Activated CD8-positive, alpha-beta memory T cell treated with anti-CD3 and anti-CD28 coated beads, Interleukin-2, amount 50 U/mL, for 4 hours (primary cell): ENCODE measurements around the gene RPS16.
"Not testable (repeated sequence)": the region's sequence is repeated elsewhere in the genome, so short reads cannot be mapped to it uniquely, and the experiment has no call there.

Experiments used
- DNase-seq: peaks from one replicate; pipeline ENCODE4 v3.0.0-alpha.2; 2020

RPS16 gene

DNA sequence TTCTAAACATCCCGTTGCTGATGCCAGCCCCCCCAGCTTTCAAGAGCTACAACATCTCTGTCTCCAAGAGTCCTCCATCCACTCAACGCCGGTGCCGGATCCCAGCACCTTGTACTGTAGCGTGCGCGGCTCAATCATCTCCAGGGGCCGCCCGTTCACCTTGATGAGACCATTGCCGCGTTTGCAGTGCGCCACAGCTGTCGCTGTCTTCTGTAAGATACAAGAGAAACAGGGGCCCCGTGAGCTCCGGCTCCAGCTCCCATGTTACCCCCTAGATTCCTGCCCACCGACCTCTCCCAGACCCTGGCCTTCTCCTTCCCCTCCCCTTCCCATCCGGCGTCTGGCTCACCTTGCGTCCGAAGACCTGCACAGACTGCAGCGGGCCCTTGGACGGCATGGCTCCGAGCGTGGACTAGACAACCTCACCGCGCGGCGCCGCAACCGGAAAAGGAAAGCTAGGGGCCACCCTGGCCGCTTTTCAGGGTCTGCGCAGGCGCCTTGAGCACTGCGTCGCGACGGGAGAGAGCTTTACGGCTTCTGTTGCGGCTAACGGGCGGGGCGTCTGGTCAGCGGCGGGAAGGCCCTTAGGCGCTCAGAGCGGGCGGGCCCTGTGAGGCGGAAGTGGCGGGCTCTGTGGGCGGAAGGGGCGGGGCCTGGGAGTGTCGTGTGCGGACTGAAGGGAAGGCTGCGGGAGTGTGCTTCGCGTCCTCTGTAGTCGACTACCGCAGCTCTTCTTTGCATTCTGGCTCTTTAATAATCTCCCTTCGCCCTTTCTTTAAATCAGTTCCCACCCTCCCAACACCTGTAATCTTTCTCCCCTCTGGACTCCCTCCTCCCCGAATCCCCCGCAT is at the start of gene RPS16:
Gene RPS16, minus strand, starts transcription at position 451 of the 851 bp plus-strand sequence. Its CDS starts 54 bp downstream, at position 397.
- peak; percentile 99 for DNase-seq

GRCh38 chr19:39483141-39483540 is 47.4 kb upstream of the RPS16 start:
- no peak for DNase-seq

DNA sequence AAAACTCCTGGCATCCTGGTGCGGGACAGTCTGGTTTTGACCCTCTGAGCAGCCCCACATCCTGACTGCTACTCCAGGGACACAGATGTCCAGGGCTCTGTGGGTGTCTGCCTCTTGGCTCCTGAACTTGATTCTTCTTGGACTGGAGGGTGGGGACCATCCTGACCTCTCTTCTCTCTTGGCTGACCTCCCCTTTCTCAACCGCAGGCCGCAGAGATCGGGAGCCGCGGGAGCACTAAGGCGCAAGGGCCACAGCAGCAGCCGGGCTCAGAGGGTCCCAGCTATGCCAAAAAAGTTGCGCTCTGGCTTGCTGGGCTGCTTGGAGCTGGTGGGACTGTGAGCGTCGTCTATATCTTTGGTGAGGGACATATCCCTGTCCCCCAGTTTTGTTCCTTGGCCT is 45.9 kb upstream of the RPS16 start:
- no peak for DNase-seq

DNA sequence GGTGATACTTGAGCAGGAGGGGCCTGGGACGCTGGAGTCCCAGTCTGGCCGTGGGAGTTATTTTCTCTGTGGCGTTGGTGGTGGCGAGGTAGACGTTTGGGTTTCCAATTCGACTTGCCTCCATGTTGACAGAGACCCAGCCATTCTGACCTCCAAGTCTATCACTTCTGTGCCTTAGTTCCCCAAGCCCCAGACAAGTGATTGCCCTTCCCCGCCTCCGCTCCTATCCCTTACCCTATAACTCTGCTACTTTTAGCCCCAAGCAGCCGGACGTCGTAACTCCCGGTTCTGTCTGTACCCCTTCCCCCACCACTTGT is 45.4 kb upstream of the RPS16 start:
- no peak for DNase-seq

DNA sequence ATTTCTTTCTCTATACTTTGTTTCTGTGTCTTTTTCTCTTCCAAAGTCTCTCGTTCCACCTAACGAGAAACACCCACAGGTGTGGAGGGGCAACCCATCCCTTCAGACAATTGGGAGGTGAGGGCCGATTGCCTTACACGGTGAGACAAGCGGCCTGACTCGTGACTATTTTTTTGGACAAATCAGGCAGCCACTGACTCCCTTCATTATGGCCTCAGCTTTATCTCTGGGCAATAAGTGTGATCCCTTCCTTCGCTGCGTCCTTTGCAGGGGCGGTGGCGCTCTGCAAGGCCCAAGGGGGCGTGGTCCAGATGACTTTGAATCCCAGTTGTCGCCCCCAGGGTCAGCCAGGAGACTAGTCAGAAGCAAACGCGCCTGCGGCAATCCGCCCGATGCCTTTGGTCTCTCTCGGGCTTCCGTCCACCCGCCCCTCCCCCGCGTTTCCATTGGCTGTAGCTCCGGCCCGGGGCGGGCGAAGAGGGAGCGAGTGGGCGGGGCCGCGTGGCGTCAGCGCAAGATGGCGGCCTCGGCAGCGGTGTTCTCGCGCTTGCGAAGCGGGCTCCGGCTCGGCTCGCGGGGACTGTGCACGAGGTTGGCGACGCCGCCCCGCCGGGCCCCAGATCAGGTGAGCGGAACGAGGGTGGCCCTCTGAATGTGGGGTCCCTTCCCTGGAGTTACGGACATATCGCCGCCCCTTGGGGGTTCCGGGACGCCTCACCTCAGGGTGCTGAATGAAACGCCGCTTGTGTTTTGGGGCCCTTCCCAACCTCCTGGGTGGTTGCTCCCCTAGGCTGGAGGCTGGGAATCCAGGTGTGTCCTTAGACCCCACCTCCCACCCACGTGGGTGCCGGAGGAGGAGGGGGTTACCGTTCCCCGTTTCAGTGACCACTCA is 44.8 kb upstream of the RPS16 start, which contains the start of gene TIMM50:
Gene TIMM50, plus strand, starts transcription at position 502 of the 892 bp plus-strand sequence. Its CDS starts 16 bp downstream, at position 518.
- peak; percentile 99 for DNase-seq

GRCh38 chr19:39479916-39480315 is 44.2 kb upstream of the RPS16 start:
- DNase-seq, result no peak

DNA sequence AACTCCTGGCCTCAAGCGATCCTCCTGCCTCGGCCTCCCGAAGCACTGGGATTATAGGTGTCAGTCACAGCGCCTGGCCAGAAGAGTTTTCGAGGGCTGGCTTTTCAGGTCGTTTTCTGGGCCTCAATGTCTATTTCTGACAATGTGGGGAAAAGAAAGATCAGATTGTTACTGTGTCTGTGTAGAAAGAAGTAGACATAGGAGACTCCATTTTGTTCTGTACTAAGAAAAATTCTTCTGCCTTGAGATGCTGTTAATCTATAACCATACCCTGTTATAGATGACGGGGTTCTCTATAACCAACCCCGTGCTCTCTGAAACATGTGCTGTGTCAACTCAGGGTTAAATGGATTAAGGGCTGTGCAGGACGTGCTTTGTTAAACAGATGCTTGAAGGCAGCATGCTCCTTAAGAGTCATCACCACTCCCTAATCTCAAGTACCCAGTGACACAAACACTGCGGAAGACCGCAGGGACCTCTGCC is 43.6 kb upstream of the RPS16 start:
- DNase-seq, result not testable (repeated sequence)

GRCh38 chr19:39475748-39476147 is 40.0 kb upstream of the RPS16 start:
- no peak for DNase-seq

- DNase-seq, result peak; percentile 76
Observed at GRCh38 chr19:39474139-39474620, 38.4 kb upstream of the RPS16 start.

- DNase-seq, result no peak
Observed at GRCh38 chr19:39473443-39473960, 37.8 kb upstream of the RPS16 start.

GRCh38 chr19:39472746-39473442 is 37.1 kb upstream of the RPS16 start:
- DNase-seq, result no peak

GRCh38 chr19:39471756-39472536 is 36.2 kb upstream of the RPS16 start:
- no peak for DNase-seq

GRCh38 chr19:39470724-39471339 is 35.1 kb upstream of the RPS16 start:
- DNase-seq, result no peak

GRCh38 chr19:39469567-39469966 is 33.8 kb upstream of the RPS16 start:
- no peak for DNase-seq

DNA sequence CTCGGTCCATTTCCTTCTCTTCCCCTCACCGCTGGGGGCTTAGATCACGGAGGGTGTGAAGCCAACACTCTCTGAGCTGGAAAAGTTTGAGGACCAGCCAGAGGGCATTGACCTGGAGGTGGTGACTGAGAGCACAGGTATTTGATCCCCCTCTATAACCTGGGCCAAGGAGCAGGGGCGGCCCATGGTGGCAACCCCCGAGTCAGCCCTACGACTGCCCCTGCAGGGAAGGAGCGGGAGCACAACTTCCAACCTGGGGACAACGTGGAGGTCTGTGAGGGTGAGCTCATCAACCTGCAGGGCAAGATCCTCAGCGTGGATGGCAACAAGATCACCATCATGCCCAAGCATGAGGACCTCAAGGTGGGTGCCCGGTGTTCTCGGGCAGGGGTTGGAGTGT is 33.3 kb upstream of the RPS16 start:
- no peak for DNase-seq

- no peak for DNase-seq
Observed at GRCh38 chr19:39467941-39468340, 32.2 kb upstream of the RPS16 start.

DNA sequence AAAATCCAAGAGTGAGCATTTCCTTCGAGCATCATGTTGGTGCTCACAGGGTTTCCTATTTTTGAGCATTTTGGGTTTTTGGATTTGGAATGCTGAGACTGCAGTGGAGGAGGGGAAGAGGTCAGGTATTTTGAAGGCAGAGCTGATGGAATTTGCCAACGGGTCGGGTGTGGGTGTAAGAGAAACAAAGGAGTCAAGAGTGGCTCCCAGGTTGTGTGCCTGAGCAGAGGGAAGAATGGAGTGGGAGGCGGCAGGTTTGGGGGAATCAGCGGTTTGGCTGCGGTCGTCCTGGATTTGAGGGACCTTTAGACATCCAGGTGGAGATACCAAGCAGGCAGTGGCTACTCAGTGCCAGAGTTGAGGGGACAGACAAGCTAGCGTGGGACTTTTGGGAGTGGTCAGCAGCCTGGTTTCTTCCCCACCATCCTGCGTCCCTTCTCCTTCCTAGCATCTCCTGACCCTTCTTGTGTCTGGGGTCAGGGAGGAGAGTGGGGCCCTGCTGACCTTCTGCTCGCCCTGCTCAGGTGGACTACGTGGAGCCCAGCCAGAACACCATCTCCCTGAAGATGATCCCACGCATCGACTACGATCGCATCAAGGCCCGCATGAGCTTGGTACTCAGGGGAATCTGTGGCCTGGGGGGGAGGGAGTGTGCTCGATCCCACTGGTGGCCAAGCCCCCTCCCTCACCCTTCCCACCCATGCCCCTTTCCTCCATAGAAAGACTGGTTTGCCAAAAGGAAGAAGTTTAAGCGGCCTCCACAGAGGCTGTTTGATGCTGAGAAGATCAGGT is 30.4 kb upstream of the RPS16 start:
- DNase-seq, result no peak

DNA sequence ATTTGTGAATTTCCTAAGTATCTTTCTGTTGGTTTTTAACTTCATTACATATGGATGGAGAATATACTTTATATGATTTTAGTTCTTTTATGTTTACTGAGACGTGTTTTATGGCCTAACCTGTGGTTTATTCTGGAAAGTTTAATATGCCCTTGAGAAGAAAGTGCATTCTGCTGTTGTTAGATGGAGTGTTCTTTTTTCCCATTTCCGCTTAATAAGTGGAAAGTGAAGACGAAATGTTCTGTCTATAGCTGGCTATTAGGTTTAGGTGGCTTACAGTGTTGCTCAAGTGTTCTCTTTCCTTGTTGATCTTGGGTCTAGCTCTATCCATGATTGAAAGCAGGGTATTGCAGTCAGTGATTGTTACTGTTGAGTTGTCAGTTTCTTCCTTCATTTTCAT is 27.7 kb upstream of the RPS16 start:
- no peak for DNase-seq

DNA sequence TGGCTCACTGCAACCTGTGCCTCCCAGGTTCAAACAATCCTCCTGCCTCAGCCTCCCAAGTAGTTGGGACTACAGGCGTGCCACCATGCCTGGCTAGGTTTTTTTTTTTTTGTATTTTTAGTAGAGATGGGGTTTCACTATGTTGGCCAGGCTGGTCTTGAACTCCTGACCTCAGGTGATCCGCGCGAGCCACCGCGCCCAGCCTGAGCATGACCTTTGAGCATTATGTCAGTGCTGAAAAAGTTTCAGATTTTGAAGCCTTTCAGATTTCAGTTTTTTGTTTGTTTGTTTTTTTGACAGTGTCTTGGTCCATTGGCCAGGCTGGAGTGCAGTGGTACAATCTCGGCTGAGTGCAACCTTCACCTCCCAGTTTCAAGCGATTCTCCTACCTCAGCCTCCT is 15.5 kb upstream of the RPS16 start:
- not testable (repeated sequence) for DNase-seq

- no peak for DNase-seq
Observed at GRCh38 chr19:39449116-39449797, 13.5 kb upstream of the RPS16 start.
